HG03520 (cell line): ENCODE results near the gene TNFRSF14.

Source experiments
- ATAC-seq: cut with Tn5 transposase; IDR thresholded peaks from one replicate; pipeline ENCODE4 v1.9.1; 2021; ENCODE audit warnings: mild to moderate bottlenecking, moderate library complexity; ENCODE audit not compliant: unreplicated experiment

TNFRSF14 gene

DNA sequence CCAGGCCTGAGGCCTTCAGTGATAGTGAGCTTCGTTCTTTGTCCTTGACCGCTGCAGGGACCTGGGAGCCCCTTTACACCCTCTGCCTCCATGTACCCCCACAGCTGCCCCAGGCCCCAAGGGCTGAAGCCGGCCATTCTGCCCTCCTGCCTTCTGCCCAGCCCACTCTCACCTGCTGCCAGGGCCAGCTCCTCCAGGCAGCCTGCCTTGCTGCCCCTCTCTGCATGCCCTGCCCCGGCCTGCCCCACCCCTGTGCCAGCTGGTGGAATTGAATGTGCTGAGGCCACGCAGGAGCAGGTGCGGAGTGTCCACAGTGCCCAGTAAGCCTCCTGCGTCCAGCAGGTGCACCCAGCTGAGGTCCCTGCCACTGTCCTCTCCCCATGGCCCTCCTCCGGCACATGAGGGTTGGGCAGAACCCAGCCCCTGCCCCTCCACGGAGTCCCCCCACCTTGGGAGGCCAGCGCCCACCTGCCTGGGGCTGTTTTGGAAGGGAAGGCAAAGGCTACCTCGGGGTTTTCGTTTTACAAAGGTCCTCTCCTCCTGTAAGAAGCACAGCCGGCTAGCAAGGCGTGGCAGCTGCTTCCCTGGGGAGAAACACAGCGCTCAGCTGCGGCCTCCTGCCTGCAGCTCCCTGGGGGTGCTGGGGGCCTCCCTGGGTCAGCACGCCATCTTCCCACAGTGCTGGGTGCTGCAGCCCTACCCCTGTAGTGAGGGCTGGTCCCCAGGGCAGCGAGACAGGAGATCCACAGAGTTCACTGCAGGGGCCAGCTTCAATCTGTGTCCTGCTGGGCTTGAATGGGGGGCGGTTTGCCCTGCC lies 55.7 kb downstream of the TNFRSF14 start:
- ATAC-seq = no peak

DNA sequence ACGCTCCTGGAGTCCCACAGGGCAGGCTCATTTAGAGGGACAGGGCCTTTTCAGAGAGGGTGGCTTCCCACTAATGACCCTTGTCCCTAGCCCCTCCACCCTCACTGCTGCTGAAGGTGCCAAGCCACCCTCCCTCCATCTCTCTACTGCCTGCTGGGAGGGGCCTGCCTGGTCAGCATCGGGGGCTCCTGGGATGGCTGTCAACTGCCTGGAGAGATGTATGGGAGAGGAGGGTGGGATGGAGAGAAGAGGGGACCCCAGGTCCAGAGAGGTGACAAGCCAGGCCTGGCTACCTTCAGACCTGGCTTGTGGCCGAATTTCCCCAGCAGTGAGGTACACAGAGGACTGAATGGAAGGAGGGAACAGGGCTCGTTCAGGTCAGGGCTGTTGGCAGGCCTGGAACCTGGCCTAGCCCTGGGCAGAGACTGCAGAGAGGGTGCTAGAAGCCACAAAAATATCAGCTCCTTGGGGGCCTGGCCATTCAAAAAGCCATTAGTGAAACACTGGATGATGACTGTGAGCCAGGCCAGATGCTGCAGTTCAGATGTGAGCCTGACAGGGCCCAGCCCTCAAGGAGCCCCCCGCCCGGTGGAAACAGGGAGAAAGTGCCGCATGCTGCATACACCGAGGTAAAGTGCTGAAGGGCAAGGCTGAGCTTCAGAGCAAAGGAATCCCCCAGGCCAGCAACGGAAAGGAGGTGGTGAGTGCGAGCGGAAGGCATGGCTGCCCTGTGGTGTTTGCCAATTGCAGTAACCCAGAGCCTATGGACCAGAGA lies 56.6 kb downstream of the TNFRSF14 start:
- ATAC-seq = no peak
